Smooth muscle cell (in vitro differentiated cells): ENCODE measurements around the gene C6orf141. TPM values are rescaled to one million over a fixed set of nuclear protein-coding genes. Genes with fewer than 3 reads are reported as not detected.

Experiments
- DNase-seq: peaks from one replicate; lab custom pipeline; 2025; ENCODE audit not compliant: unreplicated experiment; lab: John Stamatoyannopoulos, UW
- H2AFZ ChIP-seq: fragments of 200-600 bp; sonication (generic); 2 replicates; pipeline ENCODE4 v1.6.0; 2016; ENCODE audit warnings: antibody characterized with exemption, low read depth, mild to moderate bottlenecking
- H3F3A ChIP-seq: fragments of 200-600 bp; sonication (generic); 2 replicates; pipeline ENCODE4 v1.6.0; 2017; ENCODE audit warnings: antibody characterized with exemption, low read depth
- H3K27ac ChIP-seq: fragments of 200-600 bp; sonication (generic); 2 replicates; pipeline ENCODE4 v1.5.1; 2016; ENCODE audit warnings: low read depth, mild to moderate bottlenecking
- H3K27me3 ChIP-seq: fragments of 200-600 bp; sonication (generic); 2 replicates; pipeline ENCODE4 v1.6.1; 2016; ENCODE audit warnings: low read depth, mild to moderate bottlenecking
- H3K36me3 ChIP-seq: fragments of 200-600 bp; sonication (generic); 2 replicates; pipeline ENCODE4 v1.5.1; 2016; ENCODE audit warnings: low read depth
- H3K4me1 ChIP-seq: fragments of 200-600 bp; sonication (generic); 2 replicates; pipeline ENCODE4 v1.5.1; 2016; ENCODE audit warnings: low read depth
- H3K4me2 ChIP-seq: fragments of 200-600 bp; sonication (generic); 2 replicates; pipeline ENCODE4 v1.6.0; 2016; ENCODE audit warnings: mild to moderate bottlenecking
- H3K4me3 ChIP-seq: fragments of 200-600 bp; sonication (generic); 2 replicates; pipeline ENCODE4 v1.5.1; 2016; ENCODE audit warnings: mild to moderate bottlenecking
- H3K79me2 ChIP-seq: fragments of 200-600 bp; sonication (generic); 2 replicates; pipeline ENCODE4 v1.6.0; 2016; ENCODE audit warnings: low read depth, mild to moderate bottlenecking
- H3K9ac ChIP-seq: fragments of 200-600 bp; sonication (generic); 2 replicates; pipeline ENCODE4 v1.6.0; 2016; ENCODE audit warnings: low read depth
- H3K9me3 ChIP-seq: fragments of 200-600 bp; sonication (generic); replicated peaks from 2 replicates; pipeline ENCODE4 v1.5.1; 2016; ENCODE audit warnings: low read depth
- H4K20me1 ChIP-seq: fragments of 200-600 bp; sonication (generic); 2 replicates; pipeline ENCODE4 v1.6.0; 2016; ENCODE audit warnings: low read depth
- CTCF ChIP-seq: fragments of 200-600 bp; sonication (generic); IDR thresholded peaks from 2 replicates; pipeline ENCODE4 v1.5.1; 2017; ENCODE audit warnings: borderline replicate concordance, mild to moderate bottlenecking, antibody characterized with exemption; ENCODE audit not compliant: insufficient read depth, poor library complexity, severe bottlenecking
- WGBS: methylation state at CpG from one replicate; pipeline ENCODE4 v1.1.7; 2016; ENCODE audit warnings: low lambda C conversion rate; 5-methylcytosine and 5-hydroxymethylcytosine counted together
- polyA plus RNA-seq: library from polyadenylated mRNA; unstranded; fragments of >200 nt; fragmentation: Nextera tagmentation; extraction: Ambion mirVana; gene quantifications from 2 replicates; pipeline ENCODE4 v1.2.1, GENCODE V29; 2016
- total RNA-seq: library from RNA; depleted of rRNA; stranded (reverse); fragments of >200 nt; gene quantifications from 2 replicates; pipeline ENCODE4 v1.2.3, GENCODE V29; 2014

Gene C6orf141
- total and polyA plus RNA-seq, 2 experiments from 2014 or later, result 1.5 to 4.1 TPM

- Histone ChIP-seq H3K27ac (no peak overlapping the region), H3K79me2 (no peaks in the 10 kb centered on the region), H3K27me3 (no peaks in the 10 kb centered on the region), H3K4me1 (no peaks in the 10 kb centered on the region), H3K4me2 (no peak overlapping the region), H3K9ac (no peak overlapping the region), H3F3A (no peaks in the 10 kb centered on the region), H4K20me1 (no peaks in the 10 kb centered on the region), H3K9me3 (no peaks in the 10 kb centered on the region), H3K4me3 (no peak overlapping the region), H3K36me3 (no peaks in the 10 kb centered on the region), H2AFZ (no peak overlapping the region)
- no peak for TF ChIP-seq CTCF
- no peak for DNase-seq
- WGBS, result 78% methylated on average over 7 of the region's 7 CpGs
These were observed 27.5 kb upstream of the C6orf141 start for GRCh38 chr6:49522710-49523593.

GRCh38 chr6:49523901-49524300 lies 26.6 kb upstream of the C6orf141 start:
- no peaks in the 10 kb centered on the region for H3K4me1 ChIP-seq
- H3K9me3 ChIP-seq, result no peaks in the 10 kb centered on the region
- no peaks in the 10 kb centered on the region for H3K36me3 ChIP-seq
- H3F3A ChIP-seq, result no peaks in the 10 kb centered on the region
- no peaks in the 10 kb centered on the region for H3K79me2 ChIP-seq
- no peak for TF ChIP-seq CTCF
- H3K27ac ChIP-seq, result no peak overlapping the region
- H3K4me2 ChIP-seq, result no peak overlapping the region
- WGBS, result 96% methylated on average over 1 of the region's 1 CpG
- H3K27me3 ChIP-seq, result no peaks in the 10 kb centered on the region
- H3K9ac ChIP-seq, result no peak overlapping the region
- no peak for DNase-seq
- H4K20me1 ChIP-seq, result no peaks in the 10 kb centered on the region
- no peak overlapping the region for H3K4me3 ChIP-seq
- H2AFZ ChIP-seq, result no peak overlapping the region

- Histone ChIP-seq H3K4me2 (no peak overlapping the region), H3F3A (no peaks in the 10 kb centered on the region), H3K27ac (no peak overlapping the region), H3K9ac (no peak overlapping the region), H2AFZ (no peak overlapping the region), H4K20me1 (no peaks in the 10 kb centered on the region), H3K27me3 (no peaks in the 10 kb centered on the region), H3K79me2 (no peaks in the 10 kb centered on the region), H3K4me1 (no peaks in the 10 kb centered on the region), H3K36me3 (no peaks in the 10 kb centered on the region), H3K9me3 (no peaks in the 10 kb centered on the region), H3K4me3 (no peak overlapping the region)
- WGBS, result 93% methylated on average over 7 of the region's 7 CpGs
- no peak for DNase-seq
- TF ChIP-seq CTCF, result no peak
These were observed 25.9 kb upstream of the C6orf141 start for GRCh38 chr6:49524541-49524940.

- no peak for TF ChIP-seq CTCF
- no peak overlapping the region for H3K4me2 ChIP-seq
- H3K4me3 ChIP-seq, result no peak overlapping the region
- no peak overlapping the region for H3K9ac ChIP-seq
- no peaks in the 10 kb centered on the region for H4K20me1 ChIP-seq
- no peaks in the 10 kb centered on the region for H3K36me3 ChIP-seq
- 84% methylated on average over 12 of the region's 12 CpGs for WGBS
- H3F3A ChIP-seq, result no peaks in the 10 kb centered on the region
- H2AFZ ChIP-seq, result no peak overlapping the region
- no peaks in the 10 kb centered on the region for H3K27me3 ChIP-seq
- H3K27ac ChIP-seq, result no peak overlapping the region
- H3K79me2 ChIP-seq, result no peaks in the 10 kb centered on the region
- DNase-seq, result no peak
- H3K9me3 ChIP-seq, result no peaks in the 10 kb centered on the region
- H3K4me1 ChIP-seq, result no peaks in the 10 kb centered on the region
These were observed 23.9 kb upstream of the C6orf141 start for GRCh38 chr6:49526598-49526997.
